ENCODE results near the gene PROB1.

DNA sequence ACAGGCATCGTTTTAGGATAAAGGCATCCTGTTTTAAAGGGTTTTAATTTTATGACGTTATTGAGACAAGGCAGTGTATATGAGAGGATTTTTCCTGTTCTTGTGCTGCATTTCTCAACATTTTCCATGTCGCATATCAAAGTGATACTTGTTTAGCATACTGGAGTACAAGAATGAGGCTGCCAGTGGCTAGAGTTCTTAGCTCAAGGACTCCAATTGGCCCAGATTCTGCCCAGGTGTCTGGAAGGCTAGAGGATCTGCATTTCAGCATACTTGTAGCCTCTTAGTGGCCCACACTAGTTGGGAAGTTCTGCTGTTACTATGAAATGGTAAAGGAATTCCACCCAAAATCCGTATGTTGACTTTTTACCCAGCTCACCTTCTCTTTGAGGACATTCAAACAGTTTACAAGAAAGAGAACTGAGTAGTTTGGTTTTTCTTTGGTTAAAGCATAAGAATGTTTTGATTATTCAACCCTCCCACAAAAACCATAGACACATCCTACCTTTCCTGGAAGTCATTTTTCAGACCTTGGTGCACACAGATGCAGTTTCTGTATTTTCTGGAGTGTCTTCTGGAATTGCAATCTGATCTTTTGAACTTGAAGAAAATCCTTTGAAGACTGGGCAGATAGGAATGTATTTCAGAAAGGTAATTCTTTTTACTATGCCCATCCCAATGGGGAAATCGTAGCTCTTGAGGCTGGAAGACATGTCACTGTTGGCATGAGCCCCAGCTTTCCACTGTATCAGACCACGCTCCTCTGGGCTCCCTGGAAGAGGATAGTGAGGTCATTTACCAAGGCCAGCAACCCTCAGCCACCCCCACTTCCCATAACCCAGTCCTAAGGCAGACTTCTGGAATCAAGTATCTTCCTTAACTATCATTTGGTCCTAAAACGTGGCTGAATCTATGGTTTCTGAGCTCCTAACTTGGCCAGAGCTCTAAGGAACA, 23.1 kb downstream of the PROB1 start:
- TF ChIP-seq, protein P1, sequence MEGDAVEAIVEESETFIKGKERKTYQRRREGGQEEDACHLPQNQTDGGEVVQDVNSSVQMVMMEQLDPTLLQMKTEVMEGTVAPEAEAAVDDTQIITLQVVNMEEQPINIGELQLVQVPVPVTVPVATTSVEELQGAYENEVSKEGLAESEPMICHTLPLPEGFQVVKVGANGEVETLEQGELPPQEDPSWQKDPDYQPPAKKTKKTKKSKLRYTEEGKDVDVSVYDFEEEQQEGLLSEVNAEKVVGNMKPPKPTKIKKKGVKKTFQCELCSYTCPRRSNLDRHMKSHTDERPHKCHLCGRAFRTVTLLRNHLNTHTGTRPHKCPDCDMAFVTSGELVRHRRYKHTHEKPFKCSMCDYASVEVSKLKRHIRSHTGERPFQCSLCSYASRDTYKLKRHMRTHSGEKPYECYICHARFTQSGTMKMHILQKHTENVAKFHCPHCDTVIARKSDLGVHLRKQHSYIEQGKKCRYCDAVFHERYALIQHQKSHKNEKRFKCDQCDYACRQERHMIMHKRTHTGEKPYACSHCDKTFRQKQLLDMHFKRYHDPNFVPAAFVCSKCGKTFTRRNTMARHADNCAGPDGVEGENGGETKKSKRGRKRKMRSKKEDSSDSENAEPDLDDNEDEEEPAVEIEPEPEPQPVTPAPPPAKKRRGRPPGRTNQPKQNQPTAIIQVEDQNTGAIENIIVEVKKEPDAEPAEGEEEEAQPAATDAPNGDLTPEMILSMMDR (IDR thresholded peaks at IDR 0.05; ENCODE audit: control extremely low read depth in 1 of 3, insufficient read depth in 1 of 3, low read depth in 1 of 3, low read length in 3 of 3) = no peak
- TF ChIP-seq RFX5 (IDR thresholded peaks at IDR 0.05; ENCODE audit: borderline replicate concordance, low read depth, low read length) (no peak), KDM1A (IDR thresholded peaks at IDR 0.05; ENCODE audit: borderline replicate concordance, low read length) (no peak), CREB1 (IDR thresholded peaks at IDR 0.05) (no peak)
- TF ChIP-seq, protein P2, sequence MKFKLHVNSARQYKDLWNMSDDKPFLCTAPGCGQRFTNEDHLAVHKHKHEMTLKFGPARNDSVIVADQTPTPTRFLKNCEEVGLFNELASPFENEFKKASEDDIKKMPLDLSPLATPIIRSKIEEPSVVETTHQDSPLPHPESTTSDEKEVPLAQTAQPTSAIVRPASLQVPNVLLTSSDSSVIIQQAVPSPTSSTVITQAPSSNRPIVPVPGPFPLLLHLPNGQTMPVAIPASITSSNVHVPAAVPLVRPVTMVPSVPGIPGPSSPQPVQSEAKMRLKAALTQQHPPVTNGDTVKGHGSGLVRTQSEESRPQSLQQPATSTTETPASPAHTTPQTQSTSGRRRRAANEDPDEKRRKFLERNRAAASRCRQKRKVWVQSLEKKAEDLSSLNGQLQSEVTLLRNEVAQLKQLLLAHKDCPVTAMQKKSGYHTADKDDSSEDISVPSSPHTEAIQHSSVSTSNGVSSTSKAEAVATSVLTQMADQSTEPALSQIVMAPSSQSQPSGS (IDR thresholded peaks at IDR 0.05; ENCODE audit: low read length) = no peak
